ENCODE measurements around the gene TPM1. TPM values are rescaled to one million over a fixed set of nuclear protein-coding genes. Genes with fewer than 3 reads are reported as not detected.

Gene TPM1
- total RNA-seq, 2 donors from 2014 or later: 10.4 to 32.4 TPM

- no peaks in the 10 kb centered on the region for H3K9me3 ChIP-seq (ENCODE audit: control insufficient read depth, low read length, poor library complexity, severe bottlenecking)
- Mint-ChIP-seq H3K4me3 (no peak overlapping the region), H3K36me3 (ENCODE audit: low read depth) (no peaks in the 10 kb centered on the region), H3K27me3 (peaks cover 22% of the 10 kb centered on the region), H3K27ac (peak overlapping the region; percentile 34), H3K4me1 (no peaks in the 10 kb centered on the region)
- no peak for ATAC-seq
- DNase-seq: no peak
Measured at GRCh38 chr15:63022181-63022580, 20.4 kb upstream of the TPM1 start.

- H3K27me3 Mint-ChIP-seq: peaks cover 27% of the 10 kb centered on the region
- DNase-seq (no peak), ATAC-seq (no peak)
- peak overlapping the region; percentile 34 for H3K27ac Mint-ChIP-seq
- H3K36me3 Mint-ChIP-seq (ENCODE audit: low read depth): no peaks in the 10 kb centered on the region
- H3K4me1 Mint-ChIP-seq: no peaks in the 10 kb centered on the region
- no peak overlapping the region for H3K4me3 Mint-ChIP-seq
- no peaks in the 10 kb centered on the region for H3K9me3 ChIP-seq (ENCODE audit: control insufficient read depth, low read length, poor library complexity, severe bottlenecking)
Measured at GRCh38 chr15:63022663-63023062, 19.9 kb upstream of the TPM1 start.

GRCh38 chr15:63023351-63023945 is 19.1 kb upstream of the TPM1 start:
- H3K36me3 Mint-ChIP-seq (ENCODE audit: low read depth): no peaks in the 10 kb centered on the region
- no peak overlapping the region for H3K4me3 Mint-ChIP-seq
- no peaks in the 10 kb centered on the region for H3K4me1 Mint-ChIP-seq
- DNase-seq (no peak), ATAC-seq (no peak)
- no peaks in the 10 kb centered on the region for H3K9me3 ChIP-seq (ENCODE audit: control insufficient read depth, low read length, poor library complexity, severe bottlenecking)
- no peak overlapping the region for H3K27ac Mint-ChIP-seq
- H3K27me3 Mint-ChIP-seq: peaks cover 34% of the 10 kb centered on the region

GRCh38 chr15:63025460-63025859 is 17.1 kb upstream of the TPM1 start:
- ATAC-seq (no peak), DNase-seq (no peak)
- H3K27me3 Mint-ChIP-seq: peaks cover 48% of the 10 kb centered on the region
- H3K27ac Mint-ChIP-seq: no peak overlapping the region
- peaks cover 4% of the 10 kb centered on the region for H3K36me3 Mint-ChIP-seq (ENCODE audit: low read depth)
- no peaks in the 10 kb centered on the region for H3K9me3 ChIP-seq (ENCODE audit: control insufficient read depth, low read length, poor library complexity, severe bottlenecking)
- H3K4me3 Mint-ChIP-seq: no peak overlapping the region
- no peaks in the 10 kb centered on the region for H3K4me1 Mint-ChIP-seq

GRCh38 chr15:63027646-63028045 is 14.9 kb upstream of the TPM1 start:
- Mint-ChIP-seq H3K4me3 (no peak overlapping the region), H3K36me3 (ENCODE audit: low read depth) (peaks cover 4% of the 10 kb centered on the region)

GRCh38 chr15:63028442-63029110 is 14.0 kb upstream of the TPM1 start:
- H3K9me3 ChIP-seq (ENCODE audit: control insufficient read depth, low read length, poor library complexity, severe bottlenecking): no peaks in the 10 kb centered on the region
- Mint-ChIP-seq H3K4me1 (no peaks in the 10 kb centered on the region), H3K27ac (no peak overlapping the region), H3K36me3 (ENCODE audit: low read depth) (peaks cover 4% of the 10 kb centered on the region), H3K27me3 (peaks cover 58% of the 10 kb centered on the region), H3K4me3 (no peak overlapping the region)
- DNase-seq (no peak), ATAC-seq (no peak)

More at GRCh38 chr15:63027646-63028045, 14.9 kb upstream of the TPM1 start:
- Mint-ChIP-seq H3K4me1 (no peaks in the 10 kb centered on the region), H3K27ac (no peak overlapping the region), H3K27me3 (peaks cover 64% of the 10 kb centered on the region)
- DNase-seq (no peak), ATAC-seq (no peak)
- no peaks in the 10 kb centered on the region for H3K9me3 ChIP-seq (ENCODE audit: control insufficient read depth, low read length, poor library complexity, severe bottlenecking)

- H3K9me3 ChIP-seq (ENCODE audit: control insufficient read depth, low read length, poor library complexity, severe bottlenecking): no peaks in the 10 kb centered on the region
- ATAC-seq (no peak), DNase-seq (no peak)
- Mint-ChIP-seq H3K4me1 (no peaks in the 10 kb centered on the region), H3K4me3 (no peak overlapping the region), H3K36me3 (ENCODE audit: low read depth) (peaks cover 4% of the 10 kb centered on the region), H3K27ac (no peak overlapping the region), H3K27me3 (peaks cover 60% of the 10 kb centered on the region)
Measured at GRCh38 chr15:63029676-63030075, 12.9 kb upstream of the TPM1 start.

- Mint-ChIP-seq H3K27ac (no peak overlapping the region), H3K36me3 (ENCODE audit: low read depth) (peaks cover 4% of the 10 kb centered on the region), H3K4me3 (no peak overlapping the region), H3K27me3 (peaks cover 64% of the 10 kb centered on the region), H3K4me1 (no peaks in the 10 kb centered on the region)
- H3K9me3 ChIP-seq (ENCODE audit: control insufficient read depth, low read length, poor library complexity, severe bottlenecking): no peaks in the 10 kb centered on the region
- ATAC-seq (no peak), DNase-seq (no peak)
Measured at GRCh38 chr15:63030101-63030551, 12.4 kb upstream of the TPM1 start.

GRCh38 chr15:63034578-63034977 is 8.0 kb upstream of the TPM1 start:
- Mint-ChIP-seq H3K27me3 (peaks cover 41% of the 10 kb centered on the region), H3K27ac (no peak overlapping the region), H3K36me3 (ENCODE audit: low read depth) (peaks cover 2% of the 10 kb centered on the region), H3K4me1 (no peaks in the 10 kb centered on the region), H3K4me3 (no peak overlapping the region)
- H3K9me3 ChIP-seq (ENCODE audit: control insufficient read depth, low read length, poor library complexity, severe bottlenecking): no peaks in the 10 kb centered on the region
- ATAC-seq: no peak
- no peak for DNase-seq

- no peaks in the 10 kb centered on the region for H3K9me3 ChIP-seq (ENCODE audit: control insufficient read depth, low read length, poor library complexity, severe bottlenecking)
- DNase-seq: no peak
- no peaks in the 10 kb centered on the region for H3K4me1 Mint-ChIP-seq
- H3K27me3 Mint-ChIP-seq: peaks cover 41% of the 10 kb centered on the region
- ATAC-seq: no peak
- H3K4me3 Mint-ChIP-seq: no peak overlapping the region
- peaks cover under 1% of the 10 kb centered on the region for H3K36me3 Mint-ChIP-seq (ENCODE audit: low read depth)
- H3K27ac Mint-ChIP-seq: no peak overlapping the region
Measured at GRCh38 chr15:63035253-63035652, 7.3 kb upstream of the TPM1 start.

- Mint-ChIP-seq H3K27ac (no peak overlapping the region), H3K4me1 (no peaks in the 10 kb centered on the region)
- no peak for DNase-seq
Measured at GRCh38 chr15:63035977-63036376, 6.6 kb upstream of the TPM1 start.

GRCh38 chr15:63037976-63038720 is 4.4 kb upstream of the TPM1 start:
- peaks cover 46% of the 10 kb centered on the region for H3K27me3 Mint-ChIP-seq
- peaks cover 5% of the 10 kb centered on the region for H3K4me1 Mint-ChIP-seq
- no peak overlapping the region for H3K4me3 Mint-ChIP-seq
- ATAC-seq: no peak
- DNase-seq: no peak
- H3K27ac Mint-ChIP-seq: no peak overlapping the region
- H3K36me3 Mint-ChIP-seq (ENCODE audit: low read depth): peaks cover 3% of the 10 kb centered on the region
- no peaks in the 10 kb centered on the region for H3K9me3 ChIP-seq (ENCODE audit: control insufficient read depth, low read length, poor library complexity, severe bottlenecking)

More at GRCh38 chr15:63035977-63036376, 6.6 kb upstream of the TPM1 start:
- no peak for ATAC-seq
- no peaks in the 10 kb centered on the region for H3K9me3 ChIP-seq (ENCODE audit: control insufficient read depth, low read length, poor library complexity, severe bottlenecking)
- Mint-ChIP-seq H3K4me3 (no peak overlapping the region), H3K27me3 (peaks cover 41% of the 10 kb centered on the region), H3K36me3 (ENCODE audit: low read depth) (peaks cover 3% of the 10 kb centered on the region)

- Mint-ChIP-seq H3K4me3 (no peak overlapping the region), H3K27me3 (peaks cover 52% of the 10 kb centered on the region), H3K4me1 (peaks cover 12% of the 10 kb centered on the region), H3K36me3 (ENCODE audit: low read depth) (peaks cover 4% of the 10 kb centered on the region), H3K27ac (no peak overlapping the region)
- no peak for DNase-seq
- H3K9me3 ChIP-seq (ENCODE audit: control insufficient read depth, low read length, poor library complexity, severe bottlenecking): no peaks in the 10 kb centered on the region
- ATAC-seq: no peak
Measured at GRCh38 chr15:63038926-63039673, 3.4 kb upstream of the TPM1 start.

All from T-helper 17 cell (primary cell).